ENCODE data around the gene CDCP1.

The CDCP1 gene

GRCh38 chr3:45171283-45171682, 25.1 kb upstream of the CDCP1 start:
- ATAC-seq (ENCODE audit: low read depth), result no peak
- Histone ChIP-seq H3K36me3 (ENCODE audit: low read depth) (no peaks in the 10 kb centered on the region), H3K4me1 (ENCODE audit: insufficient read depth, poor library complexity, severe bottlenecking) (peaks cover 17% of the 10 kb centered on the region), H3K4me3 (ENCODE audit: severe bottlenecking) (no peak overlapping the region), H3K9me3 (ENCODE audit: severe bottlenecking) (no peaks in the 10 kb centered on the region), H3K27me3 (ENCODE audit: insufficient read depth, poor library complexity, severe bottlenecking) (no peaks in the 10 kb centered on the region), H3K27ac (ENCODE audit: poor library complexity, severe bottlenecking) (no peak overlapping the region)
- TF ChIP-seq CTCF (IDR thresholded peaks at IDR 0.05; ENCODE audit: poor library complexity, severe bottlenecking), result no peak
- DNase-seq (ENCODE audit: low spot score), result no peak

GRCh38 chr3:45170096-45170495, 23.9 kb upstream of the CDCP1 start:
- Histone ChIP-seq H3K27me3 (ENCODE audit: insufficient read depth, poor library complexity, severe bottlenecking) (no peaks in the 10 kb centered on the region), H3K4me1 (ENCODE audit: insufficient read depth, poor library complexity, severe bottlenecking) (peaks cover 28% of the 10 kb centered on the region), H3K4me3 (ENCODE audit: severe bottlenecking) (no peak overlapping the region), H3K36me3 (ENCODE audit: low read depth) (no peaks in the 10 kb centered on the region), H3K27ac (ENCODE audit: poor library complexity, severe bottlenecking) (no peak overlapping the region), H3K9me3 (ENCODE audit: severe bottlenecking) (no peaks in the 10 kb centered on the region)
- DNase-seq (ENCODE audit: low spot score) (no peak), ATAC-seq (ENCODE audit: low read depth) (no peak)
- no peak for TF ChIP-seq CTCF (IDR thresholded peaks at IDR 0.05; ENCODE audit: poor library complexity, severe bottlenecking)

GRCh38 chr3:45169125-45169904, 23.1 kb upstream of the CDCP1 start:
- no peak for ATAC-seq (ENCODE audit: low read depth)
- TF ChIP-seq CTCF (IDR thresholded peaks at IDR 0.05; ENCODE audit: poor library complexity, severe bottlenecking), result no peak
- H3K36me3 ChIP-seq (ENCODE audit: low read depth), result no peaks in the 10 kb centered on the region
- no peak overlapping the region for H3K4me3 ChIP-seq (ENCODE audit: severe bottlenecking)
- DNase-seq (ENCODE audit: low spot score), result no peak
- no peak overlapping the region for H3K27ac ChIP-seq (ENCODE audit: poor library complexity, severe bottlenecking)
- no peaks in the 10 kb centered on the region for H3K9me3 ChIP-seq (ENCODE audit: severe bottlenecking)
- peaks cover 28% of the 10 kb centered on the region for H3K4me1 ChIP-seq (ENCODE audit: insufficient read depth, poor library complexity, severe bottlenecking)
- no peaks in the 10 kb centered on the region for H3K27me3 ChIP-seq (ENCODE audit: insufficient read depth, poor library complexity, severe bottlenecking)

GRCh38 chr3:45168451-45168850, 22.3 kb upstream of the CDCP1 start:
- Histone ChIP-seq H3K27ac (ENCODE audit: poor library complexity, severe bottlenecking) (peak overlapping the region; percentile 93), H3K4me3 (ENCODE audit: severe bottlenecking) (no peak overlapping the region), H3K4me1 (ENCODE audit: insufficient read depth, poor library complexity, severe bottlenecking) (peaks cover 28% of the 10 kb centered on the region), H3K27me3 (ENCODE audit: insufficient read depth, poor library complexity, severe bottlenecking) (no peaks in the 10 kb centered on the region), H3K9me3 (ENCODE audit: severe bottlenecking) (no peaks in the 10 kb centered on the region), H3K36me3 (ENCODE audit: low read depth) (no peaks in the 10 kb centered on the region)
- ATAC-seq (ENCODE audit: low read depth), result no peak
- DNase-seq (ENCODE audit: low spot score), result no peak
- no peak for TF ChIP-seq CTCF (IDR thresholded peaks at IDR 0.05; ENCODE audit: poor library complexity, severe bottlenecking)

Data from RWPE2 (cell line).